Endothelial cell of umbilical vein (primary cell): Measurements from ENCODE around the gene WDR48. TPM values are rescaled to one million over a fixed set of nuclear protein-coding genes. Genes with fewer than 3 reads are reported as not detected.

Source experiments
- BruUV-seq: library from RNA; stranded (reverse); fragments of 400-500 nt; replicated peaks from 2 replicates; lab custom pipeline; 2021; lab: Mats Ljungman, UMichigan
- CTCF ChIA-PET: fragments of 300-600, 350-600 bp; sonication (Branson Sonifier 250); formaldehyde crosslinking; loops from one replicate; lab custom pipeline; 2021; ENCODE audit warnings: antibody characterized with exemption, inconsistent platforms; lab: Charles Lee
- POLR2A ChIA-PET: fragments of 300-600, 350-600 bp; sonication (Branson Sonifier 250); formaldehyde crosslinking; loops from one replicate; lab custom pipeline; 2021; ENCODE audit warnings: antibody characterized with exemption, inconsistent platforms; lab: Charles Lee
- DNase-seq: peaks from one replicate; pipeline ENCODE4 v3.0.0-alpha.2; 2011; ENCODE audit warnings: low read depth, low spot score
- FAIRE-seq: peaks from 2 replicates; lab custom pipeline; 2011; peaks lifted over from hg19 to GRCh38; lab: Jason Lieb, UNC
- H2AFZ ChIP-seq: 2 replicates; pipeline ENCODE4 v1.6.0; 2012; ENCODE audit warnings: low read depth, low read length, control low read depth, inconsistent platforms
- H3K27ac ChIP-seq: 2 replicates; pipeline ENCODE4 v1.5.1; 2011; ENCODE audit warnings: low read depth, mild to moderate bottlenecking, control low read depth, low read length, moderate library complexity; ENCODE audit not compliant: insufficient read depth
- H3K27me3 ChIP-seq, 2 experiments: 2 replicates each; pipeline versions ENCODE4 v1.6.0 to v1.6.1; 2011; ENCODE audit warnings: low read length in 2 of 2, mixed read lengths in 1 of 2; ENCODE audit not compliant: control insufficient read depth in 2 of 2, insufficient read depth in 2 of 2
- H3K36me3 ChIP-seq, 2 experiments: 2 replicates in 1 of 2; 3 replicates in 1 of 2; pipeline ENCODE4 v1.5.1; 2011; ENCODE audit warnings: low read length in 2 of 2, mild to moderate bottlenecking in 1 of 2, moderate library complexity in 1 of 2; ENCODE audit not compliant: control insufficient read depth in 2 of 2, insufficient read depth in 2 of 2; ENCODE audit errors: extremely low read depth in 1 of 2
- H3K4me1 ChIP-seq: 3 replicates; pipeline ENCODE4 v1.5.1; 2011; ENCODE audit warnings: mild to moderate bottlenecking, low read length; ENCODE audit not compliant: control insufficient read depth, insufficient read depth; ENCODE audit errors: extremely low read depth
- H3K4me2 ChIP-seq: 2 replicates; pipeline ENCODE4 v1.6.1; 2011; ENCODE audit warnings: low read length, control low read depth, mixed read lengths; ENCODE audit not compliant: insufficient read depth
- H3K4me3 ChIP-seq, 3 experiments: fragments of 200-600 bp in 1 of 3; sonication (generic), shearing (Covaris generic) in 1 of 3; replicated peaks in 1 of 3; 2 replicates each; pipeline ENCODE4 v1.5.1; 2011 to 2016; ENCODE audit warnings: control low read depth in 3 of 3, low read length in 3 of 3, mild to moderate bottlenecking in 2 of 3, inconsistent platforms in 1 of 3, low read depth in 1 of 3, moderate library complexity in 1 of 3; ENCODE audit not compliant: insufficient read depth in 1 of 3
- H3K79me2 ChIP-seq: 2 replicates; pipeline ENCODE4 v1.6.0; 2012; ENCODE audit warnings: low read length, inconsistent platforms; ENCODE audit not compliant: control insufficient read depth, insufficient read depth
- H3K9ac ChIP-seq: replicated peaks from 2 replicates; pipeline ENCODE3; 2011; ENCODE audit warnings: low read length, control low read depth; ENCODE audit not compliant: insufficient read depth; ENCODE audit errors: extremely low read depth
- H3K9me1 ChIP-seq: replicated peaks from 3 replicates; pipeline ENCODE4 v1.6.0; 2011; ENCODE audit warnings: mild to moderate bottlenecking, low read length; ENCODE audit not compliant: control insufficient read depth, insufficient read depth; ENCODE audit errors: extremely low read depth
- H3K9me3 ChIP-seq: replicated peaks from 2 replicates; pipeline ENCODE4 v1.5.1; 2012; ENCODE audit warnings: low read length, inconsistent platforms; ENCODE audit not compliant: control insufficient read depth, insufficient read depth
- H4K20me1 ChIP-seq: replicated peaks from 2 replicates; pipeline ENCODE3; 2011; ENCODE audit warnings: mild to moderate bottlenecking, low read length; ENCODE audit not compliant: control insufficient read depth, insufficient read depth; ENCODE audit errors: extremely low read depth
- EZH2 ChIP-seq: IDR thresholded peaks from 2 replicates; pipeline ENCODE4 v1.6.1; 2012; ENCODE audit warnings: borderline replicate concordance, low read depth, mild to moderate bottlenecking, moderate library complexity, low read length, inconsistent platforms; ENCODE audit not compliant: severe bottlenecking
- FOS ChIP-seq: IDR thresholded peaks from 2 replicates; pipeline ENCODE4 v1.6.1; 2011; ENCODE audit warnings: mild to moderate bottlenecking, low read length, moderate library complexity, borderline replicate concordance; ENCODE audit not compliant: insufficient read depth
- GATA2 ChIP-seq: IDR thresholded peaks from 2 replicates; pipeline ENCODE4 v1.7.0; 2011; ENCODE audit warnings: low read depth, mild to moderate bottlenecking, moderate library complexity, mixed read lengths, low read length; ENCODE audit not compliant: insufficient read length, insufficient read depth
- JUN ChIP-seq: IDR thresholded peaks from 2 replicates; pipeline ENCODE4 v1.6.1; 2011; ENCODE audit warnings: borderline replicate concordance, low read depth; ENCODE audit not compliant: insufficient read length, insufficient read depth
- MYC ChIP-seq: IDR thresholded peaks from one replicate; pipeline ENCODE4 v1.6.1; 2011; ENCODE audit warnings: mild to moderate bottlenecking, low read depth, low read length
- POLR2A ChIP-seq: IDR thresholded peaks from 2 replicates; pipeline ENCODE4 v1.6.1; 2012; ENCODE audit warnings: low read depth, mild to moderate bottlenecking, control low read depth, low read length
- POLR2AphosphoS5 ChIP-seq: IDR thresholded peaks from 2 replicates; pipeline ENCODE4 v1.6.1; 2012; ENCODE audit warnings: low read depth, mild to moderate bottlenecking, control low read depth, low read length, moderate library complexity; ENCODE audit not compliant: insufficient read depth
- dilution Hi-C: fragments of 300-500 bp; cut with MboI; formaldehyde crosslinking; loops from one replicate; pipeline ENCODE4 v1.15.0; 2019; ENCODE audit warnings: low sequenced_read_pairs; ENCODE audit not compliant: extremely low pct_ligation_motif_present
- intact Hi-C: fragments of 100-400 bp; cut with micrococcal nuclease; formaldehyde crosslinking; loops from one replicate; pipeline ENCODE4 v1.10.0; 2022
- polyA plus RNA-seq, 4 experiments: library from polyadenylated mRNA; depleted of rRNA in 3 of 4; stranded (reverse) in 3 of 4; unstranded in 1 of 4; fragments of >200 nt; gene quantifications; 2 replicates each; pipeline versions ENCODE4 v1.2.1 to v1.2.3, GENCODE V29; 2011 to 2012; ENCODE audit warnings: missing spikeins in 1 of 4
- total RNA-seq: library from RNA; stranded (reverse); gene quantifications from 2 replicates; pipeline ENCODE4 v1.2.3, GENCODE V29; 2021
- TF ChIP-seq, protein P1 (sequence below): IDR thresholded peaks from 2 replicates; pipeline ENCODE4 v1.6.1; 2011; ENCODE audit not compliant: insufficient read depth, insufficient read length
- TF ChIP-seq, protein P2 (sequence below), 2 donors: IDR thresholded peaks; 1 replicate in 1 of 2; 2 replicates in 1 of 2; pipeline ENCODE4 v1.5.1; 2011; ENCODE audit warnings: low read length in 2 of 2, mild to moderate bottlenecking in 2 of 2, moderate library complexity in 2 of 2, control low read depth in 1 of 2, inconsistent platforms in 1 of 2, low read depth in 1 of 2; ENCODE audit not compliant: insufficient read depth in 1 of 2; ENCODE audit errors: extremely low read depth in 1 of 2

WDR48 gene
- total and polyA plus RNA-seq, 2 donors (not counting 3 experiments of a cell fraction or from before 2014, with no cell fraction given), result 13.7 to 25.3 TPM

DNA sequence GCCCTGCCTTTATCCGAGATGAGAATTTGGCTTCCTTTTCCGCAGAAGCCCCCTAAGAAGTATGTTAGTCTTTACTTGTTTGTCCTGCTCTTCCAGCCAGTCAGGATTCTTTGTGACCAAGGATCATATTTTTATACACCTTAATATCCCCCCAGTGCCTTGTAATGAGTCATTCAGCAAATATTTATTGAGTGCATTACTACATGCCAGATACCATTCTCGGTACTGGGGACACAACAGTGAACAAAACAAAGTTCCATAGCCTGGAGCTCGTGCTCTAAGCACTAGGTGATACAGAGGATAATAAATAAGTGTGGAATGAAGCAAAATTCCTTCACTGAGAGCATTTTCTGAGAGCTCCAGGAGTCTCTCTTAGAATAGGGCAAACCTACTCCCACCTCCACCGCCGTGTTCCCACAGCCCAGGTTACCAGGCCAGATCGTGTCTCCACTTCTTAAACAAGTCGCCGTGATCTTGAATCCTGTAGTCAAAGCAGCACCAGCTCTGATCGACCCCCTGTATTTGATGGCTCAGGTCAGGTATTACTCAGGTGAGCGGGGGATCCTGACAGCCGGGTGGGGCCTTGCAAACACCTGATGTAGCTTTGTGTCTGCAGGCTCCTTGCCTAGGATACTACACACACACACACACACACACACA is 74.2 kb downstream of the WDR48 start:
- Histone ChIP-seq H3K79me2 (no peaks in the 10 kb centered on the region), H3K27me3 (no peaks in the 10 kb centered on the region), H3K4me2 (no peak overlapping the region), H3K36me3 (no peaks in the 10 kb centered on the region), H3K27ac (no peak overlapping the region), H3K9me3 (no peaks in the 10 kb centered on the region), H3K9me1 (no peaks in the 10 kb centered on the region), H4K20me1 (no peaks in the 10 kb centered on the region), H3K4me1 (peaks cover 10% of the 10 kb centered on the region), H3K9ac (no peak overlapping the region), H2AFZ (no peak overlapping the region), H3K4me3 (no peak overlapping the region)
- FAIRE-seq (peak; percentile 18), DNase-seq (peak; percentile 24)
- TF ChIP-seq FOS (peak; percentile 54), POLR2A (no peak)
- POLR2A ChIA-PET, result no interaction called here
- dilution Hi-C loops (no loop called here), intact Hi-C loops (loop anchor here (1.0 to 5.0 kb wide), 6 partner anchors 19 to 256 kb away; partner anchors contain the start of genes GORASP1, SLC25A38 and TTC21A)
- no TSS peak for BruUV-seq
- CTCF ChIA-PET, result interaction anchor here (0.6 to 11.3 kb wide), 34 partner anchors 8 to 281 kb away, joined by 3 to 449 read pairs (median 4); partner anchors contain the start of genes CX3CR1, GORASP1, TTC21A and XIRP1

DNA sequence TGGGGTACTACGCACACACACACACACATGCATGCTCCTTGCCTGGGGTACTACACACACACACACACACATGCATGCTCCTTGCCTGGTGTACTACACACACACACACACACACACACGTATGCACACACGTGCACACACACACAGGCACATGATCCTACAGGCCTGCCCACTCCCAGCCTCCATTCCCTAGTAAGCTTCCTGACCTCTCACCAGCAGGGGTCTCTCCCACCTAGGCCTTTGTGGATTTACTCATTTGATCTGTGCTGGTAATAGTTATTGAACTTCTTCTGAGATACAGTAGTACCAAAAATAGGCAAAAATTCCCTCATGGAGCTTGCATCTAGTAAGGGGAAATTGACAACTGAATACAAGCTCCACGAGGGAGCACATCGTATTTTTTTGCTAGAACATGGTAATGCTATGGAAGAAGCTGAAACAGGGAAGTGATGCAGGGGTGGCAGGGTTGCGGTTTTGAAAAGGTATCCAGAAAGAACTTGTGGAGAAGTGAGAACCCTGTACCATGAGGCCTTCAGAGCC is 74.8 kb downstream of the WDR48 start:
- no peaks in the 10 kb centered on the region for H3K79me2 ChIP-seq
- no TSS peak for BruUV-seq
- DNase-seq (peak; percentile 73), FAIRE-seq (peak; percentile 70)
- TF ChIP-seq POLR2A (no peak), JUN (no peak), GATA2 (no peak), FOS (no peak), POLR2AphosphoS5 (no peak), MYC (no peak), EZH2 (no peak)
- TF ChIP-seq, protein P1, sequence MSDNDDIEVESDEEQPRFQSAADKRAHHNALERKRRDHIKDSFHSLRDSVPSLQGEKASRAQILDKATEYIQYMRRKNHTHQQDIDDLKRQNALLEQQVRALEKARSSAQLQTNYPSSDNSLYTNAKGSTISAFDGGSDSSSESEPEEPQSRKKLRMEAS, result peak; percentile 41
- TF ChIP-seq, protein P2, sequence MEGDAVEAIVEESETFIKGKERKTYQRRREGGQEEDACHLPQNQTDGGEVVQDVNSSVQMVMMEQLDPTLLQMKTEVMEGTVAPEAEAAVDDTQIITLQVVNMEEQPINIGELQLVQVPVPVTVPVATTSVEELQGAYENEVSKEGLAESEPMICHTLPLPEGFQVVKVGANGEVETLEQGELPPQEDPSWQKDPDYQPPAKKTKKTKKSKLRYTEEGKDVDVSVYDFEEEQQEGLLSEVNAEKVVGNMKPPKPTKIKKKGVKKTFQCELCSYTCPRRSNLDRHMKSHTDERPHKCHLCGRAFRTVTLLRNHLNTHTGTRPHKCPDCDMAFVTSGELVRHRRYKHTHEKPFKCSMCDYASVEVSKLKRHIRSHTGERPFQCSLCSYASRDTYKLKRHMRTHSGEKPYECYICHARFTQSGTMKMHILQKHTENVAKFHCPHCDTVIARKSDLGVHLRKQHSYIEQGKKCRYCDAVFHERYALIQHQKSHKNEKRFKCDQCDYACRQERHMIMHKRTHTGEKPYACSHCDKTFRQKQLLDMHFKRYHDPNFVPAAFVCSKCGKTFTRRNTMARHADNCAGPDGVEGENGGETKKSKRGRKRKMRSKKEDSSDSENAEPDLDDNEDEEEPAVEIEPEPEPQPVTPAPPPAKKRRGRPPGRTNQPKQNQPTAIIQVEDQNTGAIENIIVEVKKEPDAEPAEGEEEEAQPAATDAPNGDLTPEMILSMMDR (IDR thresholded peaks at IDR 0.05; ENCODE audit: extremely low read depth in 1 of 2, insufficient read depth in 1 of 2, low read depth in 1 of 2, low read length in 2 of 2), result peak; percentile 53 to 76
- dilution Hi-C loops, result no loop called here
- H3K27ac ChIP-seq, result no peak overlapping the region
- H3K27me3 ChIP-seq, result no peaks in the 10 kb centered on the region
- ChIA-PET POLR2A (no interaction called here), CTCF (interaction anchor here (0.6 to 11.3 kb wide), 26 partner anchors 8 to 170 kb away, joined by 3 to 449 read pairs (median 6); partner anchors contain the start of genes GORASP1, TTC21A and XIRP1)
- H3K9me1 ChIP-seq, result no peaks in the 10 kb centered on the region
- H3K9me3 ChIP-seq, result no peaks in the 10 kb centered on the region
- intact Hi-C loops, result loop anchor here (1.0 to 5.0 kb wide), 5 partner anchors 20 to 256 kb away; partner anchors contain the start of gene SLC25A38
- no peak overlapping the region for H3K4me2 ChIP-seq
- no peak overlapping the region for H3K9ac ChIP-seq
- no peak overlapping the region for H2AFZ ChIP-seq
- no peaks in the 10 kb centered on the region for H4K20me1 ChIP-seq
- no peaks in the 10 kb centered on the region for H3K36me3 ChIP-seq
- no peak overlapping the region for H3K4me3 ChIP-seq
- H3K4me1 ChIP-seq, result peaks cover 10% of the 10 kb centered on the region
